ENCODE measurements around the gene OR11H7.
"Not testable (repeated sequence)": the region's sequence is repeated elsewhere in the genome, so short reads cannot be mapped to it uniquely, and the experiment has no call there.

The OR11H7 gene

DNA sequence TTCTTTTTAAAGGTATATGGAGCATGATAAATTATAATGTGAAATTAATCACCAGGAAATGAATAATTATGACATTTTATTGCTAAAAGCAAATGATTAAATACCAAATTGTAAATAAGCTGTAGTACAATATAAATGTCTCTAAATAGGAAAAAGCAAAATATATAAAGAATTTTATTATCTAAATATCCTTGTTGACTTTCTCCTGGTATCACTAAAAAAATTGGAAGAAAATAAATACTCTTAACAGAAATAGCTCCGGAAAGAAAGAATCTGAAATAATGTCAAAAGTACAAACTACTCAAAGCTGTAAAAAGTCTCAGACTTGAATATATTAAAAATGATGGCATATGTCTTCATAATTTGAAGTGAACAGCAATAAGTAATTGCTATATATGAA is at the start of gene OR11H7:
Gene OR11H7 (plus strand): TSS at position 301 of the 400 bp plus-strand sequence.
- DNase-seq (ENCODE audit: low spot score) = no peak

DNA sequence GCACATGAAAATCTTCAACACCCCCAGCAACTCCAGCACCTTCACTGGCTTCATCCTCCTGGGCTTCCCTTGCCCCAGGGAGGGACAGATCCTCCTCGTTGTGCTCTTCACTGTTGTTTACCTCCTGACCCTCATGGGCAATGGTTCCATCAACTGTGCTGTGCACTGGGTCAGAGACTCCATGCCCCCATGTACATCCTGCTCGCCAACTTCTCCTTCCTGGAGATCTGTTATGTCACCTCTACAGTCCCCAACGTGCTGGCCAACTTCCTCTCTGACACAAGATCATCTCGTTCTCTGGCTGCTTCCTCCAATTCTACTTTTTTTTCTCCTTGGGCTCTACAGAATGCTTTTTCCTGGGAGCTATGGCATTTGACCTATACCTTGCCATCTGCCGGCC is 49.6 kb upstream of the OR11H7 start:
- DNase-seq (ENCODE audit: low spot score) = no peak

DNA sequence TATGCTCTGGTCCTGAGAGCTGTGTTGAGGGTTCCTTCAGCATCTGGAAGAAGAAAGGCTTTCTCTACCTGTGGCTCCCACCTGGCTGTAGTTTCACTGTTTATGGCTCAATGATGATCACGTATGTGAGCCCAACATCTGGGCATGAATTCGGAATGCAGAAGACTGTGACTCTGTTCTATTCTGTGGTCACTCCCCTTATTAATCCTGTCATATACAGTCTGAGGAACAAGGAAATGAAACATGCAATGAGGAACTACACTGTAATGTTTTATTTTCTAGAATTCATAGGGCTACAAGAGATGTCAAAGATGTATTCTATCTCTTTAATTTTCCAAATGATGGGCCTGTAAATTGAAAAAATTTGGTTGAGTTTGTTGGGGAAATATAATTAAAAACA is 48.9 kb upstream of the OR11H7 start:
- no peak for DNase-seq (ENCODE audit: low spot score)

GRCh38 chr14:20180486-20180885 is 48.3 kb upstream of the OR11H7 start:
- no peak for DNase-seq (ENCODE audit: low spot score)

GRCh38 chr14:20184181-20184580 is 44.6 kb upstream of the OR11H7 start:
- no peak for DNase-seq (ENCODE audit: low spot score)

- DNase-seq (ENCODE audit: low spot score) = no peak
These were observed 38.2 kb upstream of the OR11H7 start, which contains the start of gene OR11G2 for GRCh38 chr14:20190596-20190995. TSS of gene OR11G2 (plus strand) at chr14:20190896. CDS start at chr14:20197438, 6,542 bp downstream.

DNA sequence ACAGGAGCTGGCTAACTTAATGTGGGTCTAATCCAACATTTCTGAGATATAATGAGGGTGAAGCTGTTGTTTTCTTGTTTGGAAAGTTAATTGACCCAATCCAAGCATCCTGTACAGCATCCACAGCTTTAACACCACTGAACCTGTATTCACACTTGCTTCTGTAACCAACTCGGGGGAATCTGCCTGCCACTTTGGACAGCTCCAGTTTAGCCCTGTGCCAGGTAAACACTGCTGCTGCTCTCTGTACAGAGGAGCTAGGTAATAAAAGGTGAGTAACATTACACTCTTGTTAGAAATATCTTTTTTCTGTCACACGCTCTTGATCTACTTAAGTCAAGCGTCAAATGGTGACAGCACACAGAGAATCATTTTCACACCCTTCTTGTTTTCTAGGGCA is 37.4 kb upstream of the OR11H7 start:
- DNase-seq (ENCODE audit: low spot score) = no peak

DNA sequence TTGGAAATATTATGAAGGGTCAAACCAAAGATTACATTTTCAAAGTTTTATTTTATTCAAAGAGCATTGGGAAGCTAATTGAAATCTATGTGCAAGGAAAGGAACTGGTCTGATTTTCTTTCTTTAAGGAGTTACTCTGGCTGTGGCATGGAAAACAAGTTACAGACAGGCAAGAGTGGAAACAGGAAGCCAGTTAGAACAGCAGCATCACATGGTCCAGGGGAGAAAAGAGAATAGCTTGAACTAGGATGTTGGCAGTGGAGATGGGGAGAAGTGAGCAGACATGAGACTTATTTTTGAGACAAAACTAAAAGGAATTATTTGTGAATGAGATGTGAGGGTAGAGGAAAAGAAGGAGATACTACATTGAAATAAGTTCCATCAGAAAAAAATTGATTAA is 34.7 kb upstream of the OR11H7 start:
- no peak for DNase-seq (ENCODE audit: low spot score)

- DNase-seq (ENCODE audit: low spot score) = not testable (repeated sequence)
These were observed 33.6 kb upstream of the OR11H7 start for GRCh38 chr14:20195170-20195569.

DNA sequence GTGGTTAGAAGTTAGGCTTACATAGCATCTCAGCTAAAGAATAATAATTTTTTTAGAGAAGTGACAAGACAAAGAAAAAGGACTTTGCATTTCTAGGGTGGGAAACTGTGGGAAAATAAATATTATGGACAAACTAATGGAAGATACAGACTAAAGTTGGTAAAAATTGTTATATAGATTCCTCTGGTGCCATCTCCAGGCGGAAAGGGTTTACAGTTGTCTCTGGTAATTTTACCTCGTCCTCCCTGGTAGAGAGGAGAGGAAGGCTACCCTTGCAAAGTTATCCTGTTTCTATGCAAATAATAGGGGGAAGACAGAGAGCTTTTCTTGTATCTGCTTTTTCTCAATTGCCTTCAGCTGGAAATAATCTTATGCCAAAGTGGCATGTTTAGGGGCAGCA is 32.9 kb upstream of the OR11H7 start:
- DNase-seq (ENCODE audit: low spot score) = no peak

DNA sequence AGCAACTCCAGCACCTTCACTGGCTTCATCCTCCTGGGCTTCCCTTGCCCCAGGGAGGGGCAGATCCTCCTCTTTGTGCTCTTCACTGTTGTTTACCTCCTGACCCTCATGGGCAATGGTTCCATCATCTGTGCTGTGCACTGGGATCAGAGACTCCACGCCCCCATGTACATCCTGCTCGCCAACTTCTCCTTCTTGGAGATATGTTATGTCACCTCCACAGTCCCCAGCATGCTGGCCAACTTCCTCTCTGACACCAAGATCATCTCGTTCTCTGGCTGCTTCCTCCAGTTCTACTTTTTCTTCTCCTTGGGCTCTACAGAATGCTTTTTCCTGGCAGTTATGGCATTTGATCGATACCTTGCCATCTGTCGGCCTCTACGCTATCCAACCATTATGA is 31.3 kb upstream of the OR11H7 start:
- DNase-seq (ENCODE audit: low spot score) = no peak

DNA sequence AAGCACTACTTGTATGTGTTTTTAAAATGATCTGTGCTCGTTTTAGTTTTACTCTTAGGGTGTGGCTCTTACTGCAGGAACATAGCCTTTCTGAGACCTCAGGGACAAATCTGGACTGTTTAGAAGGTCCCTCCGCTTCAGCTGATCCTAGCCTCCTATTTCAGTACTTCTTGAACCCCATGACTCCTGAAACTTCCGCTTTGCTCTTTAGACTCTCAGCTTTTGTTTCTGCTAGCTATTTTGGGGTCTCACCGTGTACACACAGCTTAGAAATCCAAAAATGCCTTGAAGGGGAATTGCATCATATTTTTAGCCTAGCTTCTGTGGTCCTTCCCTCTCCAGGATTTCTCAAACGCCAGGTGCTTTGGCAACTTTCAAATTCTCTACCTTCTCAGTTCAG is 29.8 kb upstream of the OR11H7 start:
- DNase-seq (ENCODE audit: low spot score) = no peak

- no peak for DNase-seq (ENCODE audit: low spot score)
These were observed 24.1 kb upstream of the OR11H7 start for GRCh38 chr14:20204721-20205120.

- no peak for DNase-seq (ENCODE audit: low spot score)
These were observed 19.2 kb upstream of the OR11H7 start for GRCh38 chr14:20209595-20209994.

- DNase-seq (ENCODE audit: low spot score) = not testable (repeated sequence)
These were observed 16.4 kb upstream of the OR11H7 start for GRCh38 chr14:20212406-20212805.

DNA sequence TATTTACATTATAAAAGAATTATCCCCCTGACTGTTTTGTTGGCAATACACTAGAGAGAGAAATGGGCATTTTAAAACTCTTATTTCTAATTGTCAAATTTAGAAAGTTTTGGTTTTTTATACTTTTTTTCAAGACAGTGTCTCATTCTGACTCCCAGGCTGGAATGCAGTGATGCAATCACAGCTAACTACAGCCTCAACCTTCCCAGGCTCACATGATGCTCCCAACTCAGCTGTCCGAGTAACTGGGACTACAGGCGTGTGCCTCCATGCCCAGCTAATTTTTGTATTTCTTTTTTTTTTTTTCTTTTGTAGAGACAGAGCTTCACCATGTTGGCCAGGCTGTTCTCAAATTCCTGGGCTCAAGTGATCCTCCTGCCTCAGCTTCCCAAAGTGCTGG is 13.6 kb upstream of the OR11H7 start:
- DNase-seq (ENCODE audit: low spot score) = no peak

- no peak for DNase-seq (ENCODE audit: low spot score)
These were observed 9.7 kb upstream of the OR11H7 start for GRCh38 chr14:20219033-20219432.

DNA sequence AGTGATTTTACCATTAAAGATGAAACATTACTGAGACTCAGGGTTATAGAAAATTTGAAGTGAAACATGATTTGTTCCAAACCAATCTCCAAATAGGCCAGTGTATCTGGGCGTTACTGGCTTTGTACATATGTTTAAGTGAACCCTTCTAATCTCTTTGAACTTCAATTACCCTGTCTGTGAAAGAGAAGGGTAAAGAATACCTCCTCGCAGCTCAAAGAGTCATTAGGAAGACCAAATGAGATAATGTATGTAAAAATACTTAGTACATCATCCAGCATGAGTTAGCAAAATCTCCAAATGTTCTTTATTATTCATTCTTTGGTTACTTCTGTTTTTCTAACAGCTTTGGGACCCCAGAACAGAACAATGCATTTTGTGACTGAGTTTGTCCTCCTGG is 5.4 kb upstream of the OR11H7 start, which contains the start of gene OR11H6:
Gene OR11H6 (plus strand): TSS at position 301 of the 400 bp plus-strand sequence. CDS start 0 bp downstream, at position 301.
- no peak for DNase-seq (ENCODE audit: low spot score)

DNA sequence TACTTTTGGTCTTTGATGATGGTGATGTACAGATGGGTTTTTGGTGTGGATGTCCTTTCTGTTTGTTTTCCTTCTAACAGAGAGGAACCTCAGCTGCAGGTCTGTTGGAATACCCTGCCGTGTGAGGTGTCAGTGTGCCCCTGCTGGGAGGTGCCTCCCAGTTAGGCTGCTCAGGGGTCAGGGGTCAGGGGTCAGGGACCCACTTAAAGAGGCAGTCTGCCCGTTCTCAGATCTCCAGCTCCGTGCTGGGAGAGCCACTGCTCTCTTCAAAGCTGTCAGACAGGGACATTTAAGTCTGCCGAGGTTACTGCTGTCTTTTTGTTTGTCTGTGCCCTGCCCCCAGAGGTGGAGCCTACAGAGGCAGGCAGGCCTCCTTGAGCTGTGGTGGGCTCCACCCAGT is 6.6 kb downstream of the OR11H7 start:
- DNase-seq (ENCODE audit: low spot score) = not testable (repeated sequence)

- no peak for DNase-seq (ENCODE audit: low spot score)
These were observed 19.0 kb downstream of the OR11H7 start for GRCh38 chr14:20247646-20248246.

GRCh38 chr14:20262642-20263128 is 33.9 kb downstream of the OR11H7 start:
- no peak for DNase-seq (ENCODE audit: low spot score)

DNA sequence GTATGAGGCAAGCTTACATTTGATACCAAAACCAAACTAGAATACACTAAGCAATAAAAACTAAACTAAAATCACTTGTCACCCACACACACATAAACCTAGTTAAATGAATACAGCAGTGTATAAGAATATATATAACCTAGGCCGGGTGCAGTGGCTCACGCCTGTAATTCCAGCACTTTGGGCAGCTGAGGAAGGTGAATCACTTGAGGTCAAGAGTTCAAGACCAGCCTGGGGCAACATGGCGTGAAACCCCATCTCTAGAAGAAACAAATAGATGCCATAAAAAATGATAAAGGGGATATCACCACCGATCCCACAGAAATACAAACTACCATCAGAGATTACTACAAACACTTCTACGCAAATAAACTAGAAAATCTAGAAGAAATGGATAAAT is 35.6 kb downstream of the OR11H7 start:
- not testable (repeated sequence) for DNase-seq (ENCODE audit: low spot score)

DNA sequence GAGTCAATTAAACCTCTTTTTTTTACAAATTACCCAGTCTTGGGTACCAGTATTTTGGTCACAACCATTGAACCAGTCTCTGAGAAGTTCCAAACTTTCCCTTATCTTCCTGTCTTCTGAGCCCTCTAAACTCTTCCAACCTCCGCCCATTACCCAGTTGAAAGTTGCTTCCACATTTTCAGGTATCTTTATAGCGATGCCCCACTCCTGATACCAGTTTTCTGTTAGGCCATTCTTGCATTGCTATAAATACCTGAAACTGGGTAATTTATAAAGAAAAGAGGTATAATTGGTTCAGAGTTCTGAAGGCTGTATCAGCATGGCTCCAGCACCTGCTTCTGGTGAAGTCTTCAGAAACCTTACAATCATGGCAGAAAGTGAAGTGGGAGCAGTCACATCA is 45.3 kb downstream of the OR11H7 start:
- no peak for DNase-seq (ENCODE audit: low spot score)

DNA sequence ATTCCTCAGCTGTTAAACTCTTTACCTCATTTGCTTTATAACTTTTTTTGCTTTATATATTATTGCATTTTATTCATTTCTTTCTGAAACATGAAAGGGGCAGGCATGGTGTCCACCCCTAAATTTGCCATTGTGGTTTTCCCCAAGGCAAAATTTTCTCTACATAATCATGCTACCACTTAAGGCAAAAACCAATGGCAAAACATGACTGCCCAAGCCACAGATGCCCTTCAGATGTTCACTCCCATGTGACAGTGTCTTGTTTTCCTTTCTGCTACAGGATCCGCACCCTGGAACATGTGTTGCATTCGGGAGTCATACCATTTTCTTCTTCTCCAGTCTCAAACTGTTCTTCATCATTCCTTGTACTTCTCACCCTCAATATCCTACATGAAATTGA is 48.6 kb downstream of the OR11H7 start:
- DNase-seq (ENCODE audit: low spot score) = no peak
